Psoas muscle (tissue), 8 donors: ENCODE data around the gene HOMER1. TPM values are rescaled to one million over a fixed set of nuclear protein-coding genes. Genes with fewer than 3 reads are reported as not detected.
A peak's percentile ranks its signal among the peaks of the same experiment; 100 is the strongest.

Experiments
- ATAC-seq, 4 donors: fragments of 200-7000 bp; cut with Tn5 transposase; one replicate each; pipeline ENCODE4 v1.9.1; 2020; ENCODE audit warnings: moderate library complexity in 3 of 4, mild to moderate bottlenecking in 2 of 4
- DNase-seq, 2 donors: peaks; one replicate each; pipeline ENCODE4 v3.0.0-alpha.2; 2020
- H3K27ac ChIP-seq: fragments of 200-600 bp; one replicate; pipeline ENCODE4 v1.8.0; 2022
- H3K27me3 ChIP-seq, 3 donors: fragments of 200-600 bp in 1 of 3; one replicate each; pipeline versions ENCODE4 v1.6.1 to v1.8.0; 2013 to 2022; ENCODE audit warnings: low read length in 2 of 3, mild to moderate bottlenecking in 2 of 3, moderate library complexity in 1 of 3; ENCODE audit not compliant: insufficient read depth in 3 of 3
- H3K36me3 ChIP-seq, 2 donors: fragments of 200-600 bp in 1 of 2; one replicate each; pipeline versions ENCODE4 v1.6.1 to v1.8.0; 2013 to 2022; ENCODE audit warnings: low read depth in 1 of 2, mild to moderate bottlenecking in 1 of 2, moderate library complexity in 1 of 2; ENCODE audit not compliant: insufficient read depth in 1 of 2
- H3K4me1 ChIP-seq: fragments of 200-600 bp; one replicate; pipeline ENCODE4 v1.8.0; 2022
- H3K4me3 ChIP-seq: fragments of 200-600 bp; one replicate; pipeline ENCODE4 v1.8.0; 2022; ENCODE audit warnings: mild to moderate bottlenecking
- H3K9me3 ChIP-seq: fragments of 200-600 bp; one replicate; pipeline ENCODE4 v1.8.0; 2022
- WGBS, 3 donors: extraction: QIAGEN DNeasy Blood & Tissue Kit; methylation state at CpG; one replicate each; pipeline versions ENCODE4 v1.1.6 to v1.1.7; 2013; 5-methylcytosine and 5-hydroxymethylcytosine counted together
- intact Hi-C, 2 donors: fragments of 100-400 bp; cut with DNase I; formaldehyde crosslinking; loops; one replicate each; pipeline versions ENCODE4 v1.11.0 to v1.14.2; 2022
- polyA plus RNA-seq, 3 donors: library from polyadenylated mRNA; stranded (reverse); fragments of 200-250 nt; gene quantifications; one replicate each; pipeline ENCODE4 v1.2.3, GENCODE V29; 2013
- total RNA-seq, 4 donors: library from RNA; stranded (reverse); fragmentation: NEBNext Ultra II Directional in 2 of 4; extraction: Animal tissue kit (Norgen Biotek cat#: 25700) in 2 of 4; gene quantifications; one replicate each; pipeline versions ENCODE4 v1.2.1 to v1.2.4, GENCODE V29; 2021 to 2023
- TF ChIP-seq, protein P1 (sequence below): fragments of 200-600 bp; IDR thresholded peaks from one replicate; pipeline ENCODE4 v1.8.0; 2022; ENCODE audit warnings: antibody characterized with exemption
- donor health status: healthy with polysubstance abuse.
- donor health status: DM: no; HTN: no; CAD: no; lungs with moderate emphysema.
- donor health status: Bipolar disorder and iron deficiency.
- donor health status: healthy.
- donor health status: DM: yes; HTN: yes; CAD: no.
- donor health status: DM: no; HTN: no; CAD: no.
- donor health status: DM: no; HTN: no; CAD: no.
- donor health status: DM: yes; HTN: yes; CAD: no.

HOMER1 gene
- total and polyA plus RNA-seq, 7 donors: 3.2 to 52.4 (median 34.3) TPM

DNA sequence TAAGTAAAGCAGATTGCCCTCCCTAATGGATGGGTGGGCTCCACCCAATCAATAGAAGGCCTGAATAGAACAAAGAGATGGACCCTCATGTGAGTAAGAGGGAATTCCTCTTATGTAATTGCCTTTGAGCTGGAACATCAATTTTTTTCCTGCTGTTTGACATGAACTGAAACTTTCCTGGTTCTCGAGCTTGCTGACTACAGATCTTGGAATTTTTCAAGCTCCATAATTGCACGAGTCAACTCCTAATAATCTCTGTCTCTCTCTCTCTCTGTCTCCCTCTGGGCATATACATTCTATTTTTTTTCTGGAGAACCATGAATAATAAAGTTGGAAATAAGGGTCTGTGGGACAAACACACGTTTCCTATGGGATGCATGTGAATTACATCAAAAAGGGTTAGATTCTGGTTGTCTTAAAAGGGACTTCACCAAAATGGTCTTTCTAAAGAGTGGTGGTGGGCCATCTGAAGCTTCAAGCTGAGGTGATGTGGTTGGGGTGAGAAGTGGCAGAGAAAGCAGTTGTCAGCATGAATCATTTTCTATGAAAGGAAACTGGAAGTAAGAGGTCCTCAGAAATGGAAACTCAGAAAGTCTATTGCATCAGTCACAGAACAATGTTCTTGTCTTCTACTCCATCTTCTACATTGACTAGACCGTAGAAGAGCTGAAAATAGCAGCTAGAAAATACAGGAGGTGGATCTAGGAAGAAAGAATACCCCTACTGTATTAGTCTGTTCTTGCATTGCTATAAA is 47.0 kb upstream of the HOMER1 start:
- H3K4me3 ChIP-seq: no peak overlapping the region
- H3K27ac ChIP-seq: peak overlapping the region; percentile 38
- no peaks in the 10 kb centered on the region for H3K9me3 ChIP-seq
- ATAC-seq: peak; percentile 51 to 85 (median 74)
- no peaks in the 10 kb centered on the region for H3K36me3 ChIP-seq
- TF ChIP-seq, protein P1, sequence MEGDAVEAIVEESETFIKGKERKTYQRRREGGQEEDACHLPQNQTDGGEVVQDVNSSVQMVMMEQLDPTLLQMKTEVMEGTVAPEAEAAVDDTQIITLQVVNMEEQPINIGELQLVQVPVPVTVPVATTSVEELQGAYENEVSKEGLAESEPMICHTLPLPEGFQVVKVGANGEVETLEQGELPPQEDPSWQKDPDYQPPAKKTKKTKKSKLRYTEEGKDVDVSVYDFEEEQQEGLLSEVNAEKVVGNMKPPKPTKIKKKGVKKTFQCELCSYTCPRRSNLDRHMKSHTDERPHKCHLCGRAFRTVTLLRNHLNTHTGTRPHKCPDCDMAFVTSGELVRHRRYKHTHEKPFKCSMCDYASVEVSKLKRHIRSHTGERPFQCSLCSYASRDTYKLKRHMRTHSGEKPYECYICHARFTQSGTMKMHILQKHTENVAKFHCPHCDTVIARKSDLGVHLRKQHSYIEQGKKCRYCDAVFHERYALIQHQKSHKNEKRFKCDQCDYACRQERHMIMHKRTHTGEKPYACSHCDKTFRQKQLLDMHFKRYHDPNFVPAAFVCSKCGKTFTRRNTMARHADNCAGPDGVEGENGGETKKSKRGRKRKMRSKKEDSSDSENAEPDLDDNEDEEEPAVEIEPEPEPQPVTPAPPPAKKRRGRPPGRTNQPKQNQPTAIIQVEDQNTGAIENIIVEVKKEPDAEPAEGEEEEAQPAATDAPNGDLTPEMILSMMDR: no peak
- DNase-seq: no peak
- 69 to 89% (median 75%) methylated on average over 4 of the region's 4 CpGs for WGBS, 3 donors
- intact Hi-C loops: loop anchor here in 1 of 2 donors (5.0 kb wide), 1 partner anchor 51 kb away; the partner anchor contains the start of gene TENT2
- peaks cover 17% of the 10 kb centered on the region for H3K4me1 ChIP-seq
- no peaks in the 10 kb centered on the region for H3K27me3 ChIP-seq

DNA sequence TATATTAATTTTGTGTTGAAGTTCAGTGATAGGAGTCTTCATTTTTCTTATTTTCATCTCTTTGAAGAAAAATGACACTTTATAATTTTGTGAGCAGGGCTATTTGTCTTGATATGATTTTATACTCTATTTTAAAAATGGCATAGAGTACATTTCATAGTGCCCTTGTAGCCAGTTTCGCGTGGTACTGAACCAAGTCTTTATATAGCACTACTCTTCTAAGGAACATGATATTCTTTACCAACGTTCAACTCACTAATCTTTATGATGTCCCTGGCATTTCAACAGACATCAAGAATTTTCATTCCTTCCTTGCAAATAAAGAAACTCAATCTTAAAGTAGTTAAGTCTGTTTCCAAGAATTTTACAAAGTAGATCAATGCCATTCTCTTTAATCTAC is 41.5 kb upstream of the HOMER1 start:
- peak overlapping the region; percentile 54 for H3K27ac ChIP-seq
- no peaks in the 10 kb centered on the region for H3K36me3 ChIP-seq
- ATAC-seq: peak in 2 of 4 donors; percentile 75 to 86
- intact Hi-C loops: no loop called here
- peaks cover 17% of the 10 kb centered on the region for H3K4me1 ChIP-seq
- WGBS, 3 donors: 25 to 31% (median 30%) methylated on average over 3 of the region's 3 CpGs
- H3K9me3 ChIP-seq: no peaks in the 10 kb centered on the region
- H3K4me3 ChIP-seq: peak overlapping the region; percentile 23
- H3K27me3 ChIP-seq: no peaks in the 10 kb centered on the region
- DNase-seq: no peak
- TF ChIP-seq, protein P1: no peak

DNA sequence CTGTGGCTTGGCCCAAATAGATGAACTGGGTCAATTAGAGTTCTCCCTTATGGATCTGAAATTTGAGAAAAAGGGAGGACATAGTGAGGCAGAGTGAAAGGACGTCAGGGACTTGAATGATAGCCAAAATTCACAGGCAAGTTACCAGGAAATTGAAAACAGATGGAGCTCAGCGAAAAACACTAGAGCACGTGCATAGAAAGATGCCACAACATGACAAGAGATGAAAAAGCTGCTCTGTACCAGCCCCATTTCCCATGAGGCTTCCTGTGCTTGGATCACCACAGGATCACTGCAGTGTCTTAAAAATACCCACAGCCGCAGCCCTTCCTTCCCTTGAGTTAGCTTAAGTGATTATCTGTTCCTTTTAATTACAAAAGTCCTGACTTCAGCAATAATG is 39.0 kb upstream of the HOMER1 start:
- Histone ChIP-seq H3K9me3 (no peaks in the 10 kb centered on the region), H3K27me3 (no peaks in the 10 kb centered on the region), H3K4me3 (no peak overlapping the region), H3K36me3 (no peaks in the 10 kb centered on the region), H3K4me1 (peaks cover 19% of the 10 kb centered on the region), H3K27ac (no peak overlapping the region)
- DNase-seq: no peak
- intact Hi-C loops: no loop called here
- no peak for ATAC-seq
- TF ChIP-seq, protein P1: no peak
- 14 to 32% (median 22%) methylated on average over 4 of the region's 4 CpGs for WGBS, 3 donors

DNA sequence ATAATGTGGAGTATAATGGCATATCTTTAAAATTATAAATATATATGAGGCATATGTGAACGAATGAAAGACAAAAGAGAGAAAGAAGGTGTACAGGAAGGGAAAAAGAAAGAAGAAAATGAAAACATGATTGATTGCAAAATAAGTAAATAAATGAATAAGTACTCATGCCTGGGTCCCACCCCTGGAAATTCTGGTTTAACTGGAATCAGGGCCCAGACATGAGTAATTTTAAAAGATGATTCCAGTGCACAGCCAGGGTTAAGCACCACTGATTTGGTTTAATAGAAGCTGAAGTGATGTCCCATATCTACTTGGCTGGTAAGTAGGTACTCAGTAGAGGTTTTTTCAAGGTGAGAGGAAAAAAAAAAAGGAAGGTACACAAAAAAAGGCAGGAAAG is 34.0 kb upstream of the HOMER1 start:
- TF ChIP-seq, protein P1: no peak
- Histone ChIP-seq H3K27ac (peak overlapping the region; percentile 88), H3K4me1 (peaks cover 22% of the 10 kb centered on the region), H3K27me3 (no peaks in the 10 kb centered on the region), H3K4me3 (peak overlapping the region; percentile 61), H3K36me3 (no peaks in the 10 kb centered on the region), H3K9me3 (no peaks in the 10 kb centered on the region)
- intact Hi-C loops: loop anchor here in 1 of 2 donors (5.0 kb wide), 1 partner anchor 36 kb away; the partner anchor contains the start of gene HOMER1
- DNase-seq: no peak
- no peak for ATAC-seq
- 51 to 92% (median 58%) methylated on average over 1 of the region's 1 CpG for WGBS, 3 donors
